Suprapubic skin (tissue), 4 donors: ENCODE measurements around the gene EYS. TPM values are rescaled to one million over a fixed set of nuclear protein-coding genes. Genes with fewer than 3 reads are reported as not detected.

Experiments
- DNase-seq, 2 donors: peaks; one replicate each; pipeline ENCODE4 v3.0.0-alpha.2; 2019; ENCODE audit warnings: low spot score in 2 of 2
- H3K27ac ChIP-seq: fragments of 200-600 bp; sonication (generic); one replicate; pipeline ENCODE4 v1.5.1; 2019
- H3K27me3 ChIP-seq: fragments of 200-600 bp; sonication (generic); one replicate; pipeline ENCODE4 v1.5.1; 2019
- H3K36me3 ChIP-seq: fragments of 200-600 bp; sonication (generic); one replicate; pipeline ENCODE4 v1.5.1; 2019
- H3K4me1 ChIP-seq: fragments of 200-600 bp; sonication (generic); one replicate; pipeline ENCODE4 v1.5.1; 2019
- H3K4me3 ChIP-seq: fragments of 200-600 bp; sonication (generic); one replicate; pipeline ENCODE4 v1.5.1; 2019; ENCODE audit warnings: mild to moderate bottlenecking
- H3K9me3 ChIP-seq: fragments of 200-600 bp; sonication (generic); one replicate; pipeline ENCODE4 v1.5.1; 2019
- EP300 ChIP-seq: sonication (generic); formaldehyde crosslinking; IDR thresholded peaks from one replicate; pipeline ENCODE4 v1.6.1; 2017; ENCODE audit warnings: antibody characterized with exemption
- POLR2A ChIP-seq, 2 donors: fragments of 450-650 bp; IDR thresholded peaks; one replicate each; pipeline ENCODE4 v1.6.1; 2017; ENCODE audit warnings: antibody characterized with exemption in 2 of 2, mild to moderate bottlenecking in 2 of 2, moderate library complexity in 2 of 2
- POLR2AphosphoS5 ChIP-seq, 3 donors: sonication (generic); formaldehyde crosslinking; IDR thresholded peaks; one replicate each; pipeline ENCODE4 v1.6.1; 2017; ENCODE audit warnings: antibody characterized with exemption in 3 of 3
- WGBS: methylation state at CpG from one replicate; pipeline ENCODE4 v1.1.5; 2018; 5-methylcytosine and 5-hydroxymethylcytosine counted together
- total RNA-seq, 4 donors: library from RNA; depleted of rRNA; stranded (reverse); fragments of >200 nt; gene quantifications; one replicate each; pipeline ENCODE4 v1.1.0, GENCODE V29; 2016
- TF ChIP-seq, protein P1 (sequence below), 2 donors: fragments of 200-600 bp in 1 of 2; fragments of 450-650 bp in 1 of 2; sonication (generic) in 1 of 2; IDR thresholded peaks; one replicate each; pipeline ENCODE4 v1.5.1; 2016 to 2019; ENCODE audit warnings: antibody characterized with exemption in 2 of 2, mild to moderate bottlenecking in 1 of 2, moderate library complexity in 1 of 2

EYS gene
- total RNA-seq, 4 donors from 2014 or later = not detected

DNA sequence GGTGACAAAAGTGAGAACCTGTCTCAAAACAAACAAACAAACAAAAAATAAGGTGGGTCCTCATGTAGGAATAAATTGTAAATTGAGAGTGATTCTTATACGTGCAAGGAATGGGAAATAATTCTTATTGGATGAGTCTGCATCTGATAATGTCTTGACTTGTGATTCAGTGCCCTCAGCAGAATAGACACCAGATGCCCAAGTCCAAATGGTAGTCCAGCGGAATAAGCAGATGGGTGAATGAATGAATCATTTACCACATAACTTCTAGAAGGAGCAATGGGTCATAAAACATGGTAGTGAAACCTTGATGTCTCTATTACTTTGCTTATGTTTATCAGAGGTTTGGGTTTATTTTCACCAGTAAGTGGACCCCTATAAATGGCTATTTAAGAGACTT lies 1323.7 kb downstream of the EYS start:
- no peaks in the 10 kb centered on the region for H3K27me3 ChIP-seq
- H3K4me3 ChIP-seq = no peak overlapping the region
- H3K27ac ChIP-seq = no peak overlapping the region
- 89% methylated on average over 2 of the region's 2 CpGs for WGBS
- TF ChIP-seq POLR2AphosphoS5 (IDR thresholded peaks at IDR 0.05) = no peak
- no peak for TF ChIP-seq EP300
- TF ChIP-seq POLR2A (IDR thresholded peaks at IDR 0.05) = no peak
- TF ChIP-seq, protein P1, sequence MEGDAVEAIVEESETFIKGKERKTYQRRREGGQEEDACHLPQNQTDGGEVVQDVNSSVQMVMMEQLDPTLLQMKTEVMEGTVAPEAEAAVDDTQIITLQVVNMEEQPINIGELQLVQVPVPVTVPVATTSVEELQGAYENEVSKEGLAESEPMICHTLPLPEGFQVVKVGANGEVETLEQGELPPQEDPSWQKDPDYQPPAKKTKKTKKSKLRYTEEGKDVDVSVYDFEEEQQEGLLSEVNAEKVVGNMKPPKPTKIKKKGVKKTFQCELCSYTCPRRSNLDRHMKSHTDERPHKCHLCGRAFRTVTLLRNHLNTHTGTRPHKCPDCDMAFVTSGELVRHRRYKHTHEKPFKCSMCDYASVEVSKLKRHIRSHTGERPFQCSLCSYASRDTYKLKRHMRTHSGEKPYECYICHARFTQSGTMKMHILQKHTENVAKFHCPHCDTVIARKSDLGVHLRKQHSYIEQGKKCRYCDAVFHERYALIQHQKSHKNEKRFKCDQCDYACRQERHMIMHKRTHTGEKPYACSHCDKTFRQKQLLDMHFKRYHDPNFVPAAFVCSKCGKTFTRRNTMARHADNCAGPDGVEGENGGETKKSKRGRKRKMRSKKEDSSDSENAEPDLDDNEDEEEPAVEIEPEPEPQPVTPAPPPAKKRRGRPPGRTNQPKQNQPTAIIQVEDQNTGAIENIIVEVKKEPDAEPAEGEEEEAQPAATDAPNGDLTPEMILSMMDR (IDR thresholded peaks at IDR 0.05) = no peak
- DNase-seq = no peak
- no peaks in the 10 kb centered on the region for H3K36me3 ChIP-seq
- no peaks in the 10 kb centered on the region for H3K9me3 ChIP-seq
- H3K4me1 ChIP-seq = no peaks in the 10 kb centered on the region

DNA sequence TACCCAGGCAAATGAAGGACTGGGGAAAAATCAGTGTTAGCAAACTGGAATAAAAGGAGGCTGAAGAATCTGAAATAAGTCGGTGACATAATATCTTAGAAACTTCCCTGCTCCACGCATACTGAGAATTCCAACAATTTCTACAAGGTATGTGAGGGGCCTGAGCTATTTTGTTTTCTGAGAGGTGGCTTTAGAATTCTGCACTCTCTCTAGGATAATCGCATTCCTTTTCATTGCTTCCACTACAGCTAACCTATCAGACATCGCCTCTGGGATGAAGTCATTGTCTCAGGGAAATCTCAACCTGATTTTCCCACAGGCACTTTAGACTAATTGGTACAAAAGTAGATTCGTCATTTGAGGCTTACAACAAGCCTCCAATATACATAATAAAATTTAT lies 1330.6 kb downstream of the EYS start:
- Histone ChIP-seq H3K27me3 (no peaks in the 10 kb centered on the region), H3K36me3 (no peaks in the 10 kb centered on the region), H3K4me1 (no peaks in the 10 kb centered on the region), H3K4me3 (no peak overlapping the region), H3K9me3 (peaks cover 4% of the 10 kb centered on the region), H3K27ac (no peak overlapping the region)
- no peak for DNase-seq
- TF ChIP-seq POLR2AphosphoS5 (IDR thresholded peaks at IDR 0.05) = no peak
- 84% methylated on average over 5 of the region's 5 CpGs for WGBS

DNA sequence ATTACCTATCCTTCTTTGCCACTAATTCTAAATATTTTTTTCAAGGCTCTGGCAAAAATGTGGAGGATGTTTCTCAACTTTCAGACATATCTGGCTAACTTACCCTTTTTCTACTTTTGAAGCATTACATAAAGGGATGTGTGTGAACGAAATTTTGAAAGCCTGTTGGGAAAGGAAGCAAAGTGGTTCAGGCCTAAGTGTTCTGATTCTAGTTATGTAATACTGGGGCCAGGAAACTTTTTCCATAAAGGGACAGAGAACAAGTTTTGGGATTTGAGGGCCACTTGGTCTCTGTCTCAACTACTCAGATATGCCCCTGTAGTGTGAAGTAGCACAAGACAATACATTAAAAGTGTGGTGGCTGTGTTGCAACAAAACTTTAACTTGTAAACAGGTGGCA lies 1349.6 kb downstream of the EYS start:
- 30% methylated on average over 1 of the region's 1 CpG for WGBS
- no peak for TF ChIP-seq POLR2A (IDR thresholded peaks at IDR 0.05)
- no peak for TF ChIP-seq EP300
- TF ChIP-seq POLR2AphosphoS5 (IDR thresholded peaks at IDR 0.05) = no peak
- TF ChIP-seq, protein P1 (IDR thresholded peaks at IDR 0.05) = no peak
- no peak for DNase-seq
- no peaks in the 10 kb centered on the region for H3K9me3 ChIP-seq
- no peak overlapping the region for H3K27ac ChIP-seq
- H3K27me3 ChIP-seq = no peaks in the 10 kb centered on the region
- H3K36me3 ChIP-seq = no peaks in the 10 kb centered on the region
- H3K4me1 ChIP-seq = no peaks in the 10 kb centered on the region
- H3K4me3 ChIP-seq = no peak overlapping the region

DNA sequence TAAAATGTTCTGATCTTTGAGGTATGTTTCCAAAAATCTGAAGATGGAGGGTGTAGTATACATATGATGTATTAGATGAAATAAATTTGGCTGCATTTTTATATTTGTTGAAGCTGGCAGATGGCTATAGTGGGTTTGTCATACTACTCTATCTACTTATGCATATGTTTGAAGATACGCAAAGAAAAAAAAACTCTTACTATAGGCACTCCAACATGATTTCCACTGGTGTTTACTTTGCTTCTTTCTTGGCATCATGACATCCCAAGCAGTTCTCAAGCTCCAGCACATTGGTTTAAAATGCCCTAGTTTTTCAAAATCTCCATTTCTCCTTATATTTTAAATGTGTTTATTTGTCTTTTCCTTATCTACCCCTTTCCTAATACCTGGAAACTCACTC lies 1359.6 kb downstream of the EYS start:
- TF ChIP-seq POLR2A (IDR thresholded peaks at IDR 0.05) (no peak), POLR2AphosphoS5 (IDR thresholded peaks at IDR 0.05) (no peak), EP300 (no peak)
- TF ChIP-seq, protein P1 (IDR thresholded peaks at IDR 0.05) = no peak
- no peak for DNase-seq
- H3K27me3 ChIP-seq = no peaks in the 10 kb centered on the region
- 91% methylated on average over 1 of the region's 1 CpG for WGBS
- H3K9me3 ChIP-seq = no peaks in the 10 kb centered on the region
- no peaks in the 10 kb centered on the region for H3K4me1 ChIP-seq
- H3K36me3 ChIP-seq = no peaks in the 10 kb centered on the region
- H3K27ac ChIP-seq = no peak overlapping the region
- H3K4me3 ChIP-seq = no peak overlapping the region

DNA sequence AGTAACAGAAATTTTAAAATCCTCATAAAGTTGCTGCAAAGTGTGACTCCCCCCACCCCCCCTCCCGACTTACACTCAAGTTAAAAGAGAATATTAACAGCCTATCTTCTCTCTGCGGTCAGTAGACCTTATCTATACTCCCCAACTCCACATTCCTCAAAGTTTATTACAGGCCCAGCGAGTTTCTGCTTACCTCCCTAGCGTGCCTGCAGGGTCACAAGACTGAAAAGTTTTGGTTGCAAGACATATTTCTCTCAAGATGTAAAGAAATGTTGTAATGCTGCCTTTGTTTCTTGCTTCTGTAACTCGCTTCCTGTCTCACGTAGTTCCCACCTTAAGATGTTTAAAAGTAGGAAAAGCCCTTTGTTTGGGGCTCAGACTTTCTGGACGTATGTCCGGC lies 1371.8 kb downstream of the EYS start:
- no peak for DNase-seq
- TF ChIP-seq, protein P1 (IDR thresholded peaks at IDR 0.05) = no peak
- TF ChIP-seq EP300 (no peak), POLR2A (IDR thresholded peaks at IDR 0.05) (no peak), POLR2AphosphoS5 (IDR thresholded peaks at IDR 0.05) (no peak)
- WGBS = 85% methylated on average over 8 of the region's 8 CpGs
- Histone ChIP-seq H3K4me1 (no peaks in the 10 kb centered on the region), H3K36me3 (no peaks in the 10 kb centered on the region), H3K27ac (no peak overlapping the region), H3K27me3 (no peaks in the 10 kb centered on the region), H3K9me3 (no peaks in the 10 kb centered on the region), H3K4me3 (no peak overlapping the region)

DNA sequence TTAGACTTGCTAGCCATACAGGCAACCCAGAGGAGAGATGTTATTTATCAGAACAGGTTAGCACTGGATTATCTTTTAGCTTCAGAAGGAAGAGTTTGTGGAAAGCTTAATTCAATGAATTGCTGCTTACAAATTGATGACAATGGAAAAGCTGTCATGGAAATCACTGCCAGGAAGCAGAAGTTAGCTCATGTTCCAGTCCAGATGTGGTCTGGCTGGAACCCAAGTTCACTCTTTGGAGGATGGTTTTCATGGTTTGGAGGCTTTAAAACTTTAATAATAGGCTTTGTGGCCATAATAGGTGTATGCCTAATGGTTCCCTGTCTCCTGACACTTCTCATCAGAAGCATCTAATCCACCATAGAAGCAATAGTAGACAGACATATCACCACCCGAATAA lies 1372.4 kb downstream of the EYS start:
- no peak for DNase-seq
- H3K4me1 ChIP-seq = no peaks in the 10 kb centered on the region

More for the DNA sequence above, 1372.4 kb downstream of the EYS start:
- Histone ChIP-seq H3K27me3 (no peaks in the 10 kb centered on the region), H3K36me3 (no peaks in the 10 kb centered on the region), H3K4me3 (no peak overlapping the region), H3K27ac (no peak overlapping the region), H3K9me3 (no peaks in the 10 kb centered on the region)
- TF ChIP-seq, protein P1 (IDR thresholded peaks at IDR 0.05) = no peak
- TF ChIP-seq POLR2A (IDR thresholded peaks at IDR 0.05) (no peak), EP300 (no peak), POLR2AphosphoS5 (IDR thresholded peaks at IDR 0.05) (no peak)
- WGBS = 100% methylated on average over 1 of the region's 1 CpG
